ENCODE measurements around the gene CETP. TPM values are rescaled to one million over a fixed set of nuclear protein-coding genes. Genes with fewer than 3 reads are reported as not detected.

The CETP gene
- total and polyA plus RNA-seq, 2 of the 8 experiments (the other 6 are each of a cell fraction or from before 2014, with no cell fraction given): not detected

Other genes starting within 250 kb of the CETP start
- gene NUP93, start 231.8 kb upstream of the CETP start, total RNA-seq (2021; fragmentation: NEBNext Ultra II Directional; extraction: Animal tissue kit (Norgen Biotek cat#: 25700)): 180 and 201 TPM in 2 replicates
- 147 and 162 TPM in 2 replicates for gene NUP93, start 231.8 kb upstream of the CETP start, polyA plus RNA-seq (2011; rRNA removed)
- gene SLC12A3, start 96.7 kb upstream of the CETP start, total RNA-seq (2021; fragmentation: NEBNext Ultra II Directional; extraction: Animal tissue kit (Norgen Biotek cat#: 25700)): not detected in 2 replicates
- 0.03 TPM in 1 of 2 replicates, not detected in the other for gene SLC12A3, start 96.7 kb upstream of the CETP start, polyA plus RNA-seq (2011; rRNA removed)
- 34.7 and 35.6 TPM in 2 replicates for gene HERPUD1, start 29.8 kb upstream of the CETP start, total RNA-seq (2021; fragmentation: NEBNext Ultra II Directional; extraction: Animal tissue kit (Norgen Biotek cat#: 25700))
- 17.5 and 23.3 TPM in 2 replicates for gene HERPUD1, start 29.8 kb upstream of the CETP start, polyA plus RNA-seq (2011; rRNA removed)
- gene NLRC5, start 27.6 kb downstream of the CETP start, total RNA-seq (2021; fragmentation: NEBNext Ultra II Directional; extraction: Animal tissue kit (Norgen Biotek cat#: 25700)): 2.8 and 3.2 TPM in 2 replicates
- gene NLRC5, start 27.6 kb downstream of the CETP start, polyA plus RNA-seq (2011; rRNA removed): 2.0 and 2.2 TPM in 2 replicates
- 10.6 and 11.6 TPM in 2 replicates for gene CPNE2, start 130.6 kb downstream of the CETP start, total RNA-seq (2021; fragmentation: NEBNext Ultra II Directional; extraction: Animal tissue kit (Norgen Biotek cat#: 25700))
- gene CPNE2, start 130.6 kb downstream of the CETP start, polyA plus RNA-seq (2011; rRNA removed): 38.0 and 39.5 TPM in 2 replicates
- gene PSME3IP1, start 224.1 kb downstream of the CETP start, total RNA-seq (2021; fragmentation: NEBNext Ultra II Directional; extraction: Animal tissue kit (Norgen Biotek cat#: 25700)): 93.1 and 95.1 TPM in 2 replicates
- gene PSME3IP1, start 224.1 kb downstream of the CETP start, polyA plus RNA-seq (2011; rRNA removed): 98.3 and 117 TPM in 2 replicates
- 32.5 and 34.2 TPM in 2 replicates for gene RSPRY1, start 224.4 kb downstream of the CETP start, total RNA-seq (2021; fragmentation: NEBNext Ultra II Directional; extraction: Animal tissue kit (Norgen Biotek cat#: 25700))
- 9.1 and 11.5 TPM in 2 replicates for gene RSPRY1, start 224.4 kb downstream of the CETP start, polyA plus RNA-seq (2011; rRNA removed)